ENCODE data around the gene CES3. TPM values are rescaled to one million over a fixed set of nuclear protein-coding genes. Genes with fewer than 3 reads are reported as not detected.
"Not testable (repeated sequence)": the region's sequence is repeated elsewhere in the genome, so short reads cannot be mapped to it uniquely, and the experiment has no call there.

CES3 gene
- total and polyA plus RNA-seq, 2 donors (not counting 3 experiments of a cell fraction or from before 2014, with no cell fraction given), result 0.10 TPM; not detected in 1

GRCh38 chr16:66991545-66992077 lies 30.5 kb downstream of the CES3 start:
- dilution Hi-C loops (cut with MboI; ENCODE audit: extremely low pct_ligation_motif_present, low sequenced_read_pairs), result no loop called here
- no peak overlapping the region for H3K27ac ChIP-seq (ENCODE audit: insufficient read depth, low read depth, low read length)
- no peak overlapping the region for H3K4me2 ChIP-seq (ENCODE audit: insufficient read depth, low read length)
- no peaks in the 10 kb centered on the region for H4K20me1 ChIP-seq (replicated peaks; ENCODE audit: control insufficient read depth, extremely low read depth, insufficient read depth, low read length)
- no peaks in the 10 kb centered on the region for H3K36me3 ChIP-seq (ENCODE audit: control insufficient read depth in 2 of 2, extremely low read depth in 1 of 2, insufficient read depth in 2 of 2, low read length in 2 of 2)
- no peak for DNase-seq (ENCODE audit: low read depth, low spot score)
- no peaks in the 10 kb centered on the region for H3K9me3 ChIP-seq (replicated peaks; ENCODE audit: control insufficient read depth, insufficient read depth, low read length)
- H3K9me1 ChIP-seq (replicated peaks; ENCODE audit: control insufficient read depth, extremely low read depth, insufficient read depth, low read length), result no peaks in the 10 kb centered on the region
- FAIRE-seq, result no peak
- TF ChIP-seq CTCF (IDR thresholded peaks at IDR 0.05; ENCODE audit: extremely low read depth in 1 of 2, insufficient read depth in 1 of 2, low read depth in 1 of 2, low read length in 2 of 2) (no peak), GATA2 (IDR thresholded peaks at IDR 0.05; ENCODE audit: insufficient read depth, insufficient read length, low read depth, low read length) (no peak), EZH2 (IDR thresholded peaks at IDR 0.05; ENCODE audit: borderline replicate concordance, low read depth, low read length, severe bottlenecking) (no peak), POLR2A (IDR thresholded peaks at IDR 0.05; ENCODE audit: low read depth, low read length) (no peak), JUN (IDR thresholded peaks at IDR 0.05; ENCODE audit: borderline replicate concordance, insufficient read depth, insufficient read length, low read depth) (no peak), POLR2AphosphoS5 (IDR thresholded peaks at IDR 0.05; ENCODE audit: insufficient read depth, low read depth, low read length) (no peak), MYC (IDR thresholded peaks at IDR 0.05; ENCODE audit: low read depth, low read length) (no peak), FOS (IDR thresholded peaks at IDR 0.05; ENCODE audit: borderline replicate concordance, insufficient read depth, low read length) (no peak), MAX (IDR thresholded peaks at IDR 0.05; ENCODE audit: insufficient read depth, insufficient read length) (no peak)
- H3K4me1 ChIP-seq (ENCODE audit: control insufficient read depth, extremely low read depth, insufficient read depth, low read length), result no peaks in the 10 kb centered on the region
- intact Hi-C loops (cut with micrococcal nuclease), result no loop called here
- no peak overlapping the region for H2AFZ ChIP-seq (ENCODE audit: low read depth, low read length)
- no peak overlapping the region for H3K9ac ChIP-seq (replicated peaks; ENCODE audit: extremely low read depth, insufficient read depth, low read length)
- H3K4me3 ChIP-seq (replicated peaks in 1 of 3; ENCODE audit: insufficient read depth in 1 of 3, low read depth in 1 of 3, low read length in 3 of 3), result no peak overlapping the region
- no peaks in the 10 kb centered on the region for H3K27me3 ChIP-seq (ENCODE audit: control insufficient read depth in 2 of 2, insufficient read depth in 2 of 2, low read length in 2 of 2)
- ChIA-PET POLR2A (no interaction called here), CTCF (interaction anchor here (0.7 to 4.0 kb wide), 5 partner anchors 21 to 164 kb away, joined by 3 to 20 read pairs (median 7); partner anchors contain the start of gene CES3)
- no peaks in the 10 kb centered on the region for H3K79me2 ChIP-seq (ENCODE audit: control insufficient read depth, insufficient read depth, low read length)
- no TSS peak for BruUV-seq (replicated peaks)

GRCh38 chr16:66993558-66993957 lies 32.5 kb downstream of the CES3 start:
- H2AFZ ChIP-seq (ENCODE audit: low read depth, low read length); DNase-seq (ENCODE audit: low read depth, low spot score); FAIRE-seq; H3K9me1 ChIP-seq (replicated peaks; ENCODE audit: control insufficient read depth, extremely low read depth, insufficient read depth, low read length); H3K4me3 ChIP-seq (replicated peaks in 1 of 3; ENCODE audit: insufficient read depth in 1 of 3, low read depth in 1 of 3, low read length in 3 of 3); H3K27ac ChIP-seq (ENCODE audit: insufficient read depth, low read depth, low read length); H3K4me2 ChIP-seq (ENCODE audit: insufficient read depth, low read length); dilution Hi-C loops (cut with MboI; ENCODE audit: extremely low pct_ligation_motif_present, low sequenced_read_pairs); H3K4me1 ChIP-seq (ENCODE audit: control insufficient read depth, extremely low read depth, insufficient read depth, low read length); H3K9ac ChIP-seq (replicated peaks; ENCODE audit: extremely low read depth, insufficient read depth, low read length); H3K9me3 ChIP-seq (replicated peaks; ENCODE audit: control insufficient read depth, insufficient read depth, low read length); BruUV-seq (replicated peaks); intact Hi-C loops (cut with micrococcal nuclease); H4K20me1 ChIP-seq (replicated peaks; ENCODE audit: control insufficient read depth, extremely low read depth, insufficient read depth, low read length); H3K79me2 ChIP-seq (ENCODE audit: control insufficient read depth, insufficient read depth, low read length); H3K27me3 ChIP-seq (ENCODE audit: control insufficient read depth in 2 of 2, insufficient read depth in 2 of 2, low read length in 2 of 2); H3K36me3 ChIP-seq (ENCODE audit: control insufficient read depth in 2 of 2, extremely low read depth in 1 of 2, insufficient read depth in 2 of 2, low read length in 2 of 2); POLR2A ChIA-PET: not testable (repeated sequence)
- CTCF ChIA-PET, result interaction anchor here (1.0 to 4.0 kb wide), 5 partner anchors 15 to 162 kb away, joined by 3 to 20 read pairs (median 3); no protein-coding TSS in a partner anchor

Data from endothelial cell of umbilical vein (primary cell).